Muscle layer of colon (tissue), 2 donors: Measurements from ENCODE around the gene ST6GAL1.

Experiments used
- H3K27ac ChIP-seq: one replicate; pipeline ENCODE4 v1.7.0; 2013; ENCODE audit warnings: low read depth, mild to moderate bottlenecking, low read length, moderate library complexity
- H3K27me3 ChIP-seq, 2 donors: one replicate each; pipeline ENCODE4 v1.7.0; 2013; ENCODE audit warnings: low read length in 2 of 2, mild to moderate bottlenecking in 2 of 2; ENCODE audit not compliant: insufficient read depth in 2 of 2, control insufficient read depth in 1 of 2
- H3K36me3 ChIP-seq: one replicate; pipeline ENCODE4 v1.7.0; 2013; ENCODE audit warnings: mild to moderate bottlenecking, low read length; ENCODE audit not compliant: insufficient read depth
- H3K4me1 ChIP-seq: one replicate; pipeline ENCODE4 v1.7.0; 2013; ENCODE audit warnings: mild to moderate bottlenecking, low read length; ENCODE audit not compliant: insufficient read depth
- H3K4me3 ChIP-seq, 2 donors: one replicate each; pipeline ENCODE4 v1.7.0; 2013; ENCODE audit warnings: low read length in 2 of 2, low read depth in 1 of 2, mild to moderate bottlenecking in 1 of 2, moderate library complexity in 1 of 2
- H3K9ac ChIP-seq: one replicate; pipeline ENCODE4 v1.7.0; 2013; ENCODE audit warnings: low read length
- H3K9me3 ChIP-seq: one replicate; pipeline ENCODE4 v1.7.0; 2013; ENCODE audit warnings: mild to moderate bottlenecking, low read length
- donor health status: abdominal sarcoma.
- donor health status: Adenocarcinoma of cecum.

Gene ST6GAL1

DNA sequence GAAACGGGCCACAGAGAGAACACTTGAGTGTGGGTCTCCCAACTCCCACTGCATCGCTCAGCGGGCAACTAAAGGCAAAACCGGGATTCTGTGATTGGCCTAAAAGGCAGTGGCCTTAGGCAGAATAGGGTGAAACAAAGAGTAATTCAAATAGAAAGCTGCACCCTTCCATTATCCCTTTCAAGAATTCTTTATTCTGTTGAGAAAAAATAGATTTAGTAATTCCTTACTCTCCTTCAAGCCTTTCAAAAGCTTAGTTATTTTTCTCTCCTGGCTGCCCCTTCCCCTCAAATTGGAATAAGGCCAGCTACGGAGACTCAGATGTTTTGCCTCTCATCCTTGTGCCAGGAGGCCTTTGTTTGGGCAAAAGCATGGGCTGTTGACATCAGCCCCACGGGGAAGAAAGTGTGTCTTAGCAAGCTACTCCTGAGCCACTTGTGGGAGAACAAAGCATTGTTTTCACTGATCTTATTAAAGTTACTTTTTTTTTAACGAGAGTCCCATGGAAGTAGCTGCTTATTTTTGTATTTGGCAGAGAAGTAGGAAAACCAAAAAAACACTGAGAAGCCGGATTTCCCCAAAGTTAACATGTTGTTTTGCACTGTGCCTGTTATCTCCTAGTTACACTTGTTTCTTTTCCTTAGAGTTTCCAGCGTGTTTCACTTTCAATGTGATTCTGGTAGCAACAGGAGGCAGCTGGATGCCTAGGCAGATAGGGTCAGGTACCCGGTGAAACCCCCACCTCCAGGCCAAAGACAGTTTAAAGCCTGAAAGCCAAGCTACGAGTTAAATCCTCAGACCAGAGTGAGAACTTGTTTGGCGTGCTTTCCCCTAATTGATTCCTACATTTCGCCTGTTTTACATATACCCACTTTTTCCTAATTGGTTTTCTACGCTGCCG, 2.2 kb downstream of the ST6GAL1 start:
- no peaks in the 10 kb centered on the region for H3K36me3 ChIP-seq
- no peak overlapping the region for H3K9ac ChIP-seq
- H3K27me3 ChIP-seq: peaks cover 0 to 16% of the 10 kb centered on the region in 2 donors
- no peak overlapping the region for H3K27ac ChIP-seq
- H3K4me3 ChIP-seq: peak overlapping the region in 1 of 2 donors; percentile 72
- no peaks in the 10 kb centered on the region for H3K4me1 ChIP-seq
- no peaks in the 10 kb centered on the region for H3K9me3 ChIP-seq

DNA sequence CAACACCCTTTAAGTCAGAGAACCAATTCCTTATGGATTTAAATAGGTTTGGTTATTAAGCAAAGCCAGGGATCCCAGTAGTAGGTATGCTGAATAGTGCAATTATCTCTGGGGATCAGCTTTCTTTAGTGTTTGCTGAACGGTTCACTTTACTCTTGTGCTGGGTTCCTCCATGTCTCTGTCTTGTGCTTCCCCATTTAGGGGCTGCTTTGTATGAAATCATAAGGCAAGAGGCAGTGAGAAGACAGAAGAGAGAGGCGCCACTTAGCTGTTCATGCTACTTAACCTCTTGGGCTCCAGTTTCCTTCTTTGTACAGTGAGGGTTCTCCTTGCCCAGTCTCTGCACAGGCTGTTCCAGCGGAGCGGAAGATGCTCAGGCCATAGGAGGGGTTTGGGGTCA, 3.5 kb downstream of the ST6GAL1 start:
- H3K36me3 ChIP-seq: no peaks in the 10 kb centered on the region
- H3K4me1 ChIP-seq: no peaks in the 10 kb centered on the region
- no peak overlapping the region for H3K4me3 ChIP-seq
- no peak overlapping the region for H3K9ac ChIP-seq
- H3K27ac ChIP-seq: no peak overlapping the region
- H3K27me3 ChIP-seq: peaks cover 0 to 16% of the 10 kb centered on the region in 2 donors
- H3K9me3 ChIP-seq: no peaks in the 10 kb centered on the region

- H3K4me3 ChIP-seq: no peak overlapping the region
- no peak overlapping the region for H3K27ac ChIP-seq
- H3K9ac ChIP-seq: no peak overlapping the region
- H3K9me3 ChIP-seq: no peaks in the 10 kb centered on the region
- no peaks in the 10 kb centered on the region for H3K36me3 ChIP-seq
- no peaks in the 10 kb centered on the region for H3K4me1 ChIP-seq
- H3K27me3 ChIP-seq: peaks cover 0 to 7% of the 10 kb centered on the region in 2 donors
These were observed 4.8 kb downstream of the ST6GAL1 start for GRCh38 chr3:186935133-186935532.

GRCh38 chr3:186937017-186937875, 6.9 kb downstream of the ST6GAL1 start:
- H3K9ac ChIP-seq: no peak overlapping the region
- H3K36me3 ChIP-seq: no peaks in the 10 kb centered on the region
- H3K27me3 ChIP-seq: no peaks in the 10 kb centered on the region
- H3K4me3 ChIP-seq: no peak overlapping the region
- no peaks in the 10 kb centered on the region for H3K9me3 ChIP-seq
- H3K27ac ChIP-seq: no peak overlapping the region
- peaks cover 10% of the 10 kb centered on the region for H3K4me1 ChIP-seq

- Histone ChIP-seq H3K4me1 (peaks cover 10% of the 10 kb centered on the region), H3K27me3 (no peaks in the 10 kb centered on the region), H3K27ac (no peak overlapping the region), H3K9ac (no peak overlapping the region), H3K9me3 (no peaks in the 10 kb centered on the region), H3K4me3 (no peak overlapping the region), H3K36me3 (no peaks in the 10 kb centered on the region)
These were observed 8.4 kb downstream of the ST6GAL1 start for GRCh38 chr3:186938716-186939115.

- Histone ChIP-seq H3K9me3 (no peaks in the 10 kb centered on the region), H3K4me3 (no peak overlapping the region), H3K4me1 (peaks cover 10% of the 10 kb centered on the region), H3K36me3 (no peaks in the 10 kb centered on the region), H3K9ac (no peak overlapping the region), H3K27ac (no peak overlapping the region), H3K27me3 (no peaks in the 10 kb centered on the region)
These were observed 9.2 kb downstream of the ST6GAL1 start for GRCh38 chr3:186939536-186939935.

- H3K9me3 ChIP-seq: no peaks in the 10 kb centered on the region
- no peak overlapping the region for H3K4me3 ChIP-seq
- H3K27ac ChIP-seq: no peak overlapping the region
- no peaks in the 10 kb centered on the region for H3K36me3 ChIP-seq
- no peaks in the 10 kb centered on the region for H3K27me3 ChIP-seq
- peaks cover 10% of the 10 kb centered on the region for H3K4me1 ChIP-seq
- no peak overlapping the region for H3K9ac ChIP-seq
These were observed 10.6 kb downstream of the ST6GAL1 start for GRCh38 chr3:186940967-186941366.

- no peak overlapping the region for H3K27ac ChIP-seq
- H3K36me3 ChIP-seq: no peaks in the 10 kb centered on the region
- no peaks in the 10 kb centered on the region for H3K27me3 ChIP-seq
- no peak overlapping the region for H3K9ac ChIP-seq
- no peaks in the 10 kb centered on the region for H3K9me3 ChIP-seq
- H3K4me3 ChIP-seq: no peak overlapping the region
- peaks cover 10% of the 10 kb centered on the region for H3K4me1 ChIP-seq
These were observed 11.8 kb downstream of the ST6GAL1 start for GRCh38 chr3:186942168-186942567.

- no peak overlapping the region for H3K27ac ChIP-seq
- H3K9me3 ChIP-seq: no peaks in the 10 kb centered on the region
- no peaks in the 10 kb centered on the region for H3K36me3 ChIP-seq
- no peaks in the 10 kb centered on the region for H3K27me3 ChIP-seq
- no peak overlapping the region for H3K4me3 ChIP-seq
- H3K9ac ChIP-seq: no peak overlapping the region
- H3K4me1 ChIP-seq: peaks cover 10% of the 10 kb centered on the region
These were observed 15.0 kb downstream of the ST6GAL1 start for GRCh38 chr3:186945255-186945823.

DNA sequence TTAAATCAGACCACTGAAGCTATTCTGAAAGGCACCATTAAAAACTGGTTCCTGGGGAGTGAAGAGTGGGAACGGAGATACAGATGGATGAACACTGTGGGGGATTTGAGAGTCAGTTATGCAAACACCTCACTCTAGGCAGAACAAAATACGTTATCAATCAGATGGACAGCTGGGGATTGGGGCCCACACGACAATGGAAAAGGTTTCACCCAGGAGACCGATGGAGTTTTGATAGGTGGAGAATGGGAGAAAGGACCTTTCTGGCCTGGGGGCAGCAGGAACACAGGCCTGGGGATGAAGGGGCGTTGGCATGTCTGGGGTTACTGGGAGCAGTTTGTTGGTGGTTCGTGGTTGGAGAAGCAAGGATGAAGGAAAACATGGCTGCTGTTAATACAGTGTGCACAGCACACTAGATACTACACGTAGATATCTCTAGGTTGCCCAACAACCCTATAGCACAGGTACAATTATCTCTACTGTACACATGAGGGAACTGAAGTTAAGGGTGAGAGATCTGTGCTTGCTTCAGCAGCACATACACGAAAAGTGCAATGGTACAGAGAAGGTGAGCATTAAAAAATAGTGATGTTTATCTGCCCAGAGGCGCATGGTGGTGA, 16.5 kb downstream of the ST6GAL1 start:
- no peak overlapping the region for H3K9ac ChIP-seq
- no peaks in the 10 kb centered on the region for H3K4me1 ChIP-seq
- no peaks in the 10 kb centered on the region for H3K36me3 ChIP-seq
- no peak overlapping the region for H3K27ac ChIP-seq
- no peaks in the 10 kb centered on the region for H3K27me3 ChIP-seq
- H3K9me3 ChIP-seq: no peaks in the 10 kb centered on the region
- H3K4me3 ChIP-seq: no peak overlapping the region
